HG02938 (cell line): Measurements from ENCODE around the gene IGFL3.
"Not testable (repeated sequence)": the region's sequence is repeated elsewhere in the genome, so short reads cannot be mapped to it uniquely, and the experiment has no call there.

ENCODE experiments used
- ATAC-seq: cut with Tn5 transposase; IDR thresholded peaks from one replicate; pipeline ENCODE4 v1.9.1; 2021; ENCODE audit warnings: mild to moderate bottlenecking, moderate library complexity; ENCODE audit not compliant: unreplicated experiment

Gene IGFL3

GRCh38 chr19:46124638-46125115 is at the start of gene IGFL3:
IGFL3 (minus strand) TSS chr19:46124688; CDS start chr19:46124649, 39 bp downstream.
- ATAC-seq: no peak

GRCh38 chr19:46173886-46174480 is 49.5 kb upstream of the IGFL3 start:
- ATAC-seq: no peak

- no peak for ATAC-seq
These were observed 38.2 kb upstream of the IGFL3 start for GRCh38 chr19:46162731-46163130.

- not testable (repeated sequence) for ATAC-seq
These were observed 37.3 kb upstream of the IGFL3 start for GRCh38 chr19:46161642-46162257.

GRCh38 chr19:46160233-46160775 is 35.8 kb upstream of the IGFL3 start:
- no peak for ATAC-seq

GRCh38 chr19:46159418-46160232 is 35.1 kb upstream of the IGFL3 start:
- no peak for ATAC-seq

- no peak for ATAC-seq
These were observed 30.7 kb upstream of the IGFL3 start for GRCh38 chr19:46155237-46155636.

GRCh38 chr19:46150606-46151005 is 26.1 kb upstream of the IGFL3 start:
- ATAC-seq: no peak

GRCh38 chr19:46147791-46148288 is 23.4 kb upstream of the IGFL3 start, which contains the start of gene IGFL2:
IGFL2 (plus strand) TSS chr19:46148238; CDS start chr19:46148279, 41 bp downstream.
- no peak for ATAC-seq

GRCh38 chr19:46147166-46147740 is 22.8 kb upstream of the IGFL3 start:
- ATAC-seq: no peak

- ATAC-seq: no peak
These were observed 20.3 kb upstream of the IGFL3 start for GRCh38 chr19:46144756-46145155.

GRCh38 chr19:46142294-46142693 is 17.8 kb upstream of the IGFL3 start:
- ATAC-seq: no peak

- ATAC-seq: no peak
These were observed 16.9 kb upstream of the IGFL3 start for GRCh38 chr19:46141421-46141820.

- ATAC-seq: no peak
These were observed 13.5 kb upstream of the IGFL3 start for GRCh38 chr19:46137915-46138473.

GRCh38 chr19:46134527-46134926 is 10.0 kb upstream of the IGFL3 start:
- no peak for ATAC-seq

GRCh38 chr19:46133777-46134241 is 9.3 kb upstream of the IGFL3 start:
- no peak for ATAC-seq

GRCh38 chr19:46133101-46133627 is 8.7 kb upstream of the IGFL3 start:
- ATAC-seq: no peak

- ATAC-seq: no peak
These were observed 8.1 kb upstream of the IGFL3 start for GRCh38 chr19:46132508-46133100.

- ATAC-seq: no peak
These were observed 7.1 kb upstream of the IGFL3 start for GRCh38 chr19:46131485-46132143.
